HCT116 (cell line): ENCODE results near the gene LPXN. TPM values are rescaled to one million over a fixed set of nuclear protein-coding genes. Genes with fewer than 3 reads are reported as not detected.

Experiments
- ATAC-seq: fragments of 200-7000 bp; cut with Tn5 transposase; 2 replicates; pipeline ENCODE4 v1.9.1; 2020; ENCODE audit warnings: mild to moderate bottlenecking, moderate library complexity
- BruUV-seq: library from RNA; stranded (reverse); fragments of 400-500 nt; replicated peaks from 2 replicates; lab custom pipeline; 2021; lab: Mats Ljungman, UMichigan
- CTCF ChIA-PET: fragments of 300-600 bp; sonication (Branson Sonifier 250); formaldehyde crosslinking; loops from one replicate; lab custom pipeline; 2021; ENCODE audit warnings: antibody characterized with exemption; lab: Charles Lee
- POLR2A ChIA-PET: fragments of 300-600, 350-600 bp; sonication (Branson Sonifier 250); formaldehyde crosslinking; loops from one replicate; lab custom pipeline; 2021; ENCODE audit warnings: antibody characterized with exemption; lab: Charles Lee
- RAD21 ChIA-PET, 2 experiments: fragments of 300-600 bp; sonication (Branson Sonifier 250); formaldehyde crosslinking; loops; one replicate each; lab custom pipeline; 2023; ENCODE audit warnings: low total read pairs in 2 of 2; ENCODE audit not compliant: uncharacterized antibody in 2 of 2, unreplicated experiment in 2 of 2, low non-redundant PET in 1 of 2; lab: Charles Lee
- DNase-seq: peaks from one replicate; pipeline ENCODE4 v3.0.0-alpha.2; 2010; ENCODE audit warnings: low read depth, low spot score
- H2AFZ ChIP-seq: fragments of 200-600 bp; shearing (Covaris generic), sonication (generic); 2 replicates; pipeline ENCODE4 v1.6.1; 2017; ENCODE audit warnings: low read depth, mixed run types, mixed read lengths, antibody characterized with exemption, low read length; ENCODE audit not compliant: poor library complexity, severe bottlenecking
- H3K27ac ChIP-seq: 2 replicates; pipeline ENCODE4 v1.5.1; 2012; ENCODE audit warnings: low read depth, low read length
- H3K27me3 ChIP-seq: fragments of 200-600 bp; sonication (generic); 2 replicates; pipeline ENCODE4 v1.6.1; 2016; ENCODE audit warnings: mixed run types, low read length, mixed read lengths; ENCODE audit not compliant: insufficient read depth
- H3K36me3 ChIP-seq, 2 experiments: fragments of 200-500 bp in 1 of 2; fragments of 200-600 bp in 1 of 2; sonication (Bioruptor generic) in 1 of 2; sonication (generic) in 1 of 2; 2 replicates each; pipeline versions ENCODE4 v1.5.1 to v1.6.1; 2014 to 2016; ENCODE audit warnings: low read length in 2 of 2, inconsistent platforms in 1 of 2, mixed read lengths in 1 of 2, mixed run types in 1 of 2; ENCODE audit not compliant: insufficient read depth in 2 of 2, control insufficient read depth in 1 of 2
- H3K4me1 ChIP-seq, 2 experiments: fragments of 200-600 bp in 1 of 2; sonication (generic) in 1 of 2; 2 replicates each; pipeline versions ENCODE4 v1.5.1 to v1.6.1; 2012 to 2017; ENCODE audit warnings: low read length in 2 of 2, inconsistent platforms in 1 of 2, mild to moderate bottlenecking in 1 of 2, mixed read lengths in 1 of 2, mixed run types in 1 of 2, moderate library complexity in 1 of 2; ENCODE audit not compliant: insufficient read depth in 2 of 2, control insufficient read depth in 1 of 2
- H3K4me2 ChIP-seq: fragments of 200-600 bp; sonication (generic); 2 replicates; pipeline ENCODE4 v1.6.1; 2017; ENCODE audit warnings: mixed run types, low read length, mixed read lengths
- H3K4me3 ChIP-seq, 2 experiments: fragments of 200-600 bp in 1 of 2; sonication (generic) in 1 of 2; replicated peaks in 1 of 2; 2 replicates each; pipeline ENCODE4 v1.5.1; 2011 to 2016; ENCODE audit warnings: low read length in 2 of 2, control low read depth in 1 of 2, low read depth in 1 of 2, mild to moderate bottlenecking in 1 of 2, mixed read lengths in 1 of 2, mixed run types in 1 of 2
- H3K79me2 ChIP-seq: fragments of 200-600 bp; sonication (generic); 2 replicates; pipeline ENCODE4 v1.6.1; 2017; ENCODE audit warnings: mild to moderate bottlenecking, mixed run types, low read length, moderate library complexity, mixed read lengths; ENCODE audit not compliant: insufficient read depth
- H3K9ac ChIP-seq: fragments of 200-600 bp; sonication (generic); 2 replicates; pipeline ENCODE4 v1.6.1; 2016; ENCODE audit warnings: low read length, mixed read lengths
- H3K9me2 ChIP-seq: fragments of 200-600 bp; sonication (generic), shearing (Covaris generic); 2 replicates; pipeline ENCODE4 v1.6.1; 2017; ENCODE audit warnings: mixed run types, mild to moderate bottlenecking, moderate library complexity; ENCODE audit not compliant: insufficient read depth
- H3K9me3 ChIP-seq, 2 experiments: fragments of 200-500 bp in 1 of 2; fragments of 200-600 bp in 1 of 2; sonication (Bioruptor generic) in 1 of 2; sonication (generic) in 1 of 2; 2 replicates each; pipeline ENCODE4 v1.6.1; 2014 to 2017; ENCODE audit warnings: low read length in 2 of 2, mixed read lengths in 2 of 2, inconsistent platforms in 1 of 2, low read depth in 1 of 2, mild to moderate bottlenecking in 1 of 2, mixed run types in 1 of 2, moderate library complexity in 1 of 2; ENCODE audit not compliant: control insufficient read depth in 1 of 2, insufficient read depth in 1 of 2
- H4K20me1 ChIP-seq: fragments of 200-600 bp; sonication (generic), shearing (Covaris generic); 2 replicates; pipeline ENCODE4 v1.6.1; 2017; ENCODE audit warnings: mixed run types, mild to moderate bottlenecking, moderate library complexity; ENCODE audit not compliant: insufficient read depth
- CBX3 ChIP-seq: IDR thresholded peaks from 2 replicates; pipeline ENCODE4 v1.6.1; 2012; ENCODE audit warnings: low read depth
- CEBPB ChIP-seq: IDR thresholded peaks from 2 replicates; pipeline ENCODE4 v1.6.1; 2012; ENCODE audit warnings: low read depth
- EGR1 ChIP-seq: IDR thresholded peaks from 2 replicates; pipeline ENCODE4 v1.6.1; 2012; ENCODE audit warnings: low read depth
- FOSL1 ChIP-seq: IDR thresholded peaks from 2 replicates; pipeline ENCODE4 v1.6.1; 2012; ENCODE audit warnings: low read depth
- JUND ChIP-seq: IDR thresholded peaks from 2 replicates; pipeline ENCODE4 v1.6.1; 2012
- POLR2AphosphoS5 ChIP-seq: IDR thresholded peaks from 2 replicates; pipeline ENCODE4 v1.6.1; 2011; ENCODE audit warnings: mild to moderate bottlenecking, low read depth, low read length, moderate library complexity
- RAD21 ChIP-seq: IDR thresholded peaks from 2 replicates; pipeline ENCODE4 v1.6.1; 2012; ENCODE audit warnings: low read depth, mild to moderate bottlenecking
- SRF ChIP-seq: IDR thresholded peaks from 2 replicates; pipeline ENCODE4 v1.6.1; 2012; ENCODE audit warnings: low read depth
- YY1 ChIP-seq: IDR thresholded peaks from 2 replicates; pipeline ENCODE4 v1.6.1; 2011; ENCODE audit warnings: low read length, low read depth, moderate library complexity, mild to moderate bottlenecking; ENCODE audit not compliant: insufficient replicate concordance; ENCODE audit errors: extremely low read depth
- ZFX ChIP-seq: fragments of 450-650 bp; IDR thresholded peaks from 2 replicates; pipeline ENCODE4 v1.6.1; 2017
- ZNF274 ChIP-seq: fragments of 200-500 bp; sonication (Bioruptor generic); IDR thresholded peaks from 2 replicates; pipeline ENCODE4 v1.6.1; 2014; ENCODE audit warnings: mild to moderate bottlenecking, low read depth, low read length, inconsistent platforms
- intact Hi-C: fragments of 100-400 bp; cut with micrococcal nuclease; formaldehyde crosslinking; loops from 2 replicates; pipeline ENCODE4 v1.10.0; 2022
- total RNA-seq: library from RNA; stranded (reverse); gene quantifications from one replicate; pipeline ENCODE4 v1.2.1, GENCODE V29; 2021; ENCODE audit not compliant: unreplicated experiment
- TF ChIP-seq, protein P1 (sequence below): IDR thresholded peaks from 2 replicates; pipeline ENCODE4 v1.6.1; 2012; ENCODE audit warnings: low read depth
- TF ChIP-seq, protein P2 (sequence below): IDR thresholded peaks from 2 replicates; pipeline ENCODE4 v1.6.1; 2011; ENCODE audit warnings: mild to moderate bottlenecking, low read length, moderate library complexity; ENCODE audit not compliant: insufficient replicate concordance; ENCODE audit errors: extremely low read depth

LPXN gene
- total RNA-seq, 1 experiment from 2014 or later = 3.6 TPM

DNA sequence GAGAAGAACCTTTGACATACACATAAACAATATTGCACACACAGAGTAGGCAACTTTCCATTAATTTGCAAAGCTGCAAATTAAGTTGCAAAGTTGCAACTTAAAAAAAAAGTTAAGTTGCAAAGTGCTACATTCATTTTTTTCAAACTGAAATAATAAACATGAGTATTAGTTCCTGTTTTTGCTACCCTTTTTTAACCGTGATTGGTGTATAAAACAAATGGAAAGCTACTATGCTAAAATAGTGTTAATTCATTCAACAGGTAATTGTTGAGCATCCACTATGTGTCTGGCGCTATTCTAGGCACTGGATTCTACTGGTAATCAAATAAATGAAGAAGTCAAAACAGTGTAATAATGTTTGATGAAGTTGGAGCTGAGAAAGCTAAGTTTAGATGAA, 11.3 kb upstream of the LPXN start:
- no peak overlapping the region for H3K9ac ChIP-seq
- H2AFZ ChIP-seq = no peak overlapping the region
- no peak for DNase-seq
- no peak overlapping the region for H3K27ac ChIP-seq
- no peak for ATAC-seq
- peaks cover 9 to 10% of the 10 kb centered on the region in 2 experiments; a peak in 1 of 4 replicates for H3K36me3 ChIP-seq
- H3K4me3 ChIP-seq = no peak overlapping the region
- no peak for TF ChIP-seq ZNF274
- ChIA-PET RAD21 (no interaction called here), POLR2A (no interaction called here), CTCF (interaction anchor here (1.2 kb wide), 1 partner anchor 14 kb away, joined by 3 read pairs; no protein-coding TSS in a partner anchor)
- H3K4me2 ChIP-seq = no peak overlapping the region
- intact Hi-C loops = no loop called here
- no peaks in the 10 kb centered on the region for H3K9me3 ChIP-seq
- H4K20me1 ChIP-seq = peaks cover 22% of the 10 kb centered on the region; the same call in 1 of the 2 replicates
- H3K4me1 ChIP-seq = no peaks in the 10 kb centered on the region
- no peaks in the 10 kb centered on the region for H3K9me2 ChIP-seq
- peaks cover 100% of the 10 kb centered on the region for H3K79me2 ChIP-seq
- H3K27me3 ChIP-seq = no peaks in the 10 kb centered on the region
- no TSS peak for BruUV-seq

DNA sequence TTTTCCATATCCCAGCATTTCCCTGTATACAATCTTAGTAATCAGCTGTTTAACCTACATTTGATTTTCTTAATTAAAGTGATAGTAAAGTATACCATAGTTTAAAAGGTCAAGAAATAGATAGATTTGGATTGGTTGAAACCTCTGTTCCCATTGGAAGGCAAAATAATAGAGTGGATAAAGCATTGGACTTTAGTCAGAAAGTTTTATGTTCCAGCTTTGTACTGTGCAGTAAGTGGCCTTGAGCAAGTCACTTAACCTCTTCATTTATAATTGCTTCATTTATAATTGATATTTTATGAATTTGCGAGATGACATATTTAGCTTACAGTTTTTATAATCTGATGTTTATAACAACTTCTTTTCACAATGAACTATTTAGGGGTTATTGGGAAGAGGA, 6.8 kb upstream of the LPXN start:
- H3K9me2 ChIP-seq = no peaks in the 10 kb centered on the region
- intact Hi-C loops = loop anchor here (5.0 kb wide), 1 partner anchor 35 kb away; no protein-coding TSS in a partner anchor
- peaks cover 83% of the 10 kb centered on the region for H3K79me2 ChIP-seq
- peaks cover 7 to 8% of the 10 kb centered on the region in 2 experiments; a peak in 3 of 4 replicates for H3K4me1 ChIP-seq
- DNase-seq (no peak), ATAC-seq (no peak)
- H2AFZ ChIP-seq = no peak overlapping the region
- H3K27me3 ChIP-seq = no peaks in the 10 kb centered on the region
- H3K27ac ChIP-seq = no peak overlapping the region
- H3K4me2 ChIP-seq = no peak overlapping the region
- no peaks in the 10 kb centered on the region for H3K9me3 ChIP-seq
- H3K4me3 ChIP-seq = no peak overlapping the region
- CTCF ChIA-PET = interaction anchor here (2.7 kb wide), 1 partner anchor 47 kb away, joined by 10 read pairs; no protein-coding TSS in a partner anchor
- no peak overlapping the region for H3K9ac ChIP-seq
- RAD21 ChIA-PET = no interaction called here
- H3K36me3 ChIP-seq = peaks cover 9 to 10% of the 10 kb centered on the region in 2 experiments; a peak in 1 of 4 replicates
- BruUV-seq = no TSS peak
- peaks cover 19% of the 10 kb centered on the region for H4K20me1 ChIP-seq
- POLR2A ChIA-PET = interaction anchor here (0.6 kb wide), 1 partner anchor 809 kb away, joined by 3 read pairs; no protein-coding TSS in a partner anchor
- TF ChIP-seq FOSL1 (no peak), YY1 (no peak), RAD21 (no peak), ZNF274 (no peak), SRF (no peak), EGR1 (no peak), JUND (no peak), CBX3 (no peak), CEBPB (no peak), POLR2AphosphoS5 (no peak), ZFX (no peak)
- TF ChIP-seq, protein P1, sequence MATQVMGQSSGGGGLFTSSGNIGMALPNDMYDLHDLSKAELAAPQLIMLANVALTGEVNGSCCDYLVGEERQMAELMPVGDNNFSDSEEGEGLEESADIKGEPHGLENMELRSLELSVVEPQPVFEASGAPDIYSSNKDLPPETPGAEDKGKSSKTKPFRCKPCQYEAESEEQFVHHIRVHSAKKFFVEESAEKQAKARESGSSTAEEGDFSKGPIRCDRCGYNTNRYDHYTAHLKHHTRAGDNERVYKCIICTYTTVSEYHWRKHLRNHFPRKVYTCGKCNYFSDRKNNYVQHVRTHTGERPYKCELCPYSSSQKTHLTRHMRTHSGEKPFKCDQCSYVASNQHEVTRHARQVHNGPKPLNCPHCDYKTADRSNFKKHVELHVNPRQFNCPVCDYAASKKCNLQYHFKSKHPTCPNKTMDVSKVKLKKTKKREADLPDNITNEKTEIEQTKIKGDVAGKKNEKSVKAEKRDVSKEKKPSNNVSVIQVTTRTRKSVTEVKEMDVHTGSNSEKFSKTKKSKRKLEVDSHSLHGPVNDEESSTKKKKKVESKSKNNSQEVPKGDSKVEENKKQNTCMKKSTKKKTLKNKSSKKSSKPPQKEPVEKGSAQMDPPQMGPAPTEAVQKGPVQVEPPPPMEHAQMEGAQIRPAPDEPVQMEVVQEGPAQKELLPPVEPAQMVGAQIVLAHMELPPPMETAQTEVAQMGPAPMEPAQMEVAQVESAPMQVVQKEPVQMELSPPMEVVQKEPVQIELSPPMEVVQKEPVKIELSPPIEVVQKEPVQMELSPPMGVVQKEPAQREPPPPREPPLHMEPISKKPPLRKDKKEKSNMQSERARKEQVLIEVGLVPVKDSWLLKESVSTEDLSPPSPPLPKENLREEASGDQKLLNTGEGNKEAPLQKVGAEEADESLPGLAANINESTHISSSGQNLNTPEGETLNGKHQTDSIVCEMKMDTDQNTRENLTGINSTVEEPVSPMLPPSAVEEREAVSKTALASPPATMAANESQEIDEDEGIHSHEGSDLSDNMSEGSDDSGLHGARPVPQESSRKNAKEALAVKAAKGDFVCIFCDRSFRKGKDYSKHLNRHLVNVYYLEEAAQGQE = no peak
- TF ChIP-seq, protein P2, sequence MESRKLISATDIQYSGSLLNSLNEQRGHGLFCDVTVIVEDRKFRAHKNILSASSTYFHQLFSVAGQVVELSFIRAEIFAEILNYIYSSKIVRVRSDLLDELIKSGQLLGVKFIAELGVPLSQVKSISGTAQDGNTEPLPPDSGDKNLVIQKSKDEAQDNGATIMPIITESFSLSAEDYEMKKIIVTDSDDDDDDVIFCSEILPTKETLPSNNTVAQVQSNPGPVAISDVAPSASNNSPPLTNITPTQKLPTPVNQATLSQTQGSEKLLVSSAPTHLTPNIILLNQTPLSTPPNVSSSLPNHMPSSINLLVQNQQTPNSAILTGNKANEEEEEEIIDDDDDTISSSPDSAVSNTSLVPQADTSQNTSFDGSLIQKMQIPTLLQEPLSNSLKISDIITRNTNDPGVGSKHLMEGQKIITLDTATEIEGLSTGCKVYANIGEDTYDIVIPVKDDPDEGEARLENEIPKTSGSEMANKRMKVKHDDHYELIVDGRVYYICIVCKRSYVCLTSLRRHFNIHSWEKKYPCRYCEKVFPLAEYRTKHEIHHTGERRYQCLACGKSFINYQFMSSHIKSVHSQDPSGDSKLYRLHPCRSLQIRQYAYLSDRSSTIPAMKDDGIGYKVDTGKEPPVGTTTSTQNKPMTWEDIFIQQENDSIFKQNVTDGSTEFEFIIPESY = no peak
